Germinal center (tissue), 1 donor: Measurements from ENCODE around the gene MRPS15.

Experiments
- DNase-seq: peaks from one replicate; pipeline ENCODE4 v3.0.0; 2012; ENCODE audit warnings: mixed read lengths, low spot score

MRPS15 gene

GRCh38 chr1:36458910-36459309 lies 5.3 kb downstream of the MRPS15 start:
- no peak for DNase-seq

DNA sequence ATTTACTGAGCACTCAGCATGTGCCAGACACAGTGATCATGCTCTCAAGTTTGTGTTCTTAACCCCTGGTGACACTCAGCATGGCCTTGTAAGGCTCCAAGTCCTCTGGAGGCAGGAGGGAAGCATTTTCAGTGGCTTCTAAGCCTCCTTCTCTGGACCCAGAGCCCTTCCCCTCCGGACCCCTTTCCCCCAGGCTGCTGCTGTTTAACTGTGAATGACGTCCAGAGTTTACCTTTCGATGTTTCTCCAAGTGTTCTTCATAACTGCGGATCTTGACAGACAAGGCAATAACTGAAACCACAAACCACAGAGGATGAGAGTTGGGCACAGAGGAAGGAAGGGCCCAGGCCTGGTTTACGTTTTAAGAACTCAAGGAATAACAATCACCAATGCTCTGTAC lies 6.5 kb downstream of the MRPS15 start:
- no peak for DNase-seq

GRCh38 chr1:36456391-36456928 lies 7.7 kb downstream of the MRPS15 start:
- DNase-seq: no peak

- DNase-seq: no peak
Observed at GRCh38 chr1:36455386-36455785, 8.8 kb downstream of the MRPS15 start.

DNA sequence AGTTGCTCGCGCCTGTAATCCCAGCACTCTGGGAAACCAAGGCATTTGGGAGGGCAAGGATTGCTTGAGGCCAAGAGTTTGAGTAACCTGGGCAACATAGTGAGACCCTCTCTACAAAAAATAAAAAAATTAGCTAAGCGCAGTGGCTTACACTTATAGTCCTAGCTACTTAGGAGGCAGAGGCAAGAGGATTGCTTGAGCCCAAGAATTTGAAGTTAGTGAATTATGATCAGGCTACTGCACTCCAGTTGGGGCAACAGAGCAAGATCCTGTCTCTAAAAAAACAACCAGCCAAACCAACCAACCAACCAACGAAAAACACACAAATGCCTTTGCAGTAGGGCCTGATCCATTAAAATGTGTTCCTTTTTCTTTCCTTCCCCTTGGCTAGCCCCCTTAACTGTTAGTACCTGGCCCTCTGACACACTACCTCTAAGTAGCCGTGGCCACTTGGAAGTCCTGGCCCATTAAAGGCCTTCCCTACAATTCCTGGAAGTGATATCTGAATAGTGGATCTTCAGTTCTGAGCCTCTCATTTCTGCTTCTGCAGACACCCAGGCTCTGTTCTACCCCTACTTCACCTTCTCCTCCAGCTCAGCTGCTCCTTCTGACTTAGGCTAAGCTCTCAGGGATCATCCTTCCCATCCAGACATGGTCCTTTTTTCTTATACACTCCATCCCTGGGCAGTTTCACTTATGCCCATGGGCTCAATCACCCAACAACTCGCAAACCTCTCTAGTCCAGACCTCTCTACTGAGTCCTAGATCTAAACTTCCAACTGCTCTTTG lies 10.4 kb downstream of the MRPS15 start:
- no peak for DNase-seq

GRCh38 chr1:36453051-36453450 lies 11.1 kb downstream of the MRPS15 start:
- DNase-seq: no peak

GRCh38 chr1:36450919-36451305 lies 13.3 kb downstream of the MRPS15 start:
- DNase-seq: no peak

- peak; percentile 100 for DNase-seq
Observed at GRCh38 chr1:36450270-36450918, 13.8 kb downstream of the MRPS15 start, which contains the start of gene OSCP1. Gene OSCP1, minus strand, starts transcription at chr1:36450451. Its CDS starts 82 bp downstream, at chr1:36450369.

GRCh38 chr1:36448530-36449056 lies 15.6 kb downstream of the MRPS15 start:
- no peak for DNase-seq

DNA sequence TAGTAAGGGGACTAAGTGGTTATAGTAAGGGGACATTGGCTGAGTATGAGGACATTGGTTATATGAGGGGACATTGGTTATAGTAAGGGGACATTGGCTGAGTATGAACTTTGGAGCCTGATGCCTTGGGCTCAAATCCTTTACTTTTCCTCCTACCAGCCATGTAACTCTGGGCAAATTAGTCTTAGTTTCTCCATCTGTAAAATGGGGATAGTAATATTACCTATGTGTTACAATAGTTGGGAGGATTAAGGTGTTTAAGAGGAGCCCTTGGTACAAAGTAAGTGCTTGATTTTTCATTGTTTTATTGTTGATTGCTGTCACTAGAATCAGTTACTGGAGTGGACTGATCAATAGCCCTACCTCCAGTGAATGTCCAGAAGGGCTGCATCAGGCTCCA lies 16.7 kb downstream of the MRPS15 start:
- DNase-seq: no peak

GRCh38 chr1:36446746-36447145 lies 17.4 kb downstream of the MRPS15 start:
- no peak for DNase-seq

GRCh38 chr1:36446271-36446670 lies 17.9 kb downstream of the MRPS15 start:
- no peak for DNase-seq

- DNase-seq: no peak
Observed at GRCh38 chr1:36443297-36443696, 20.9 kb downstream of the MRPS15 start.

GRCh38 chr1:36442337-36442736 lies 21.8 kb downstream of the MRPS15 start:
- no peak for DNase-seq

GRCh38 chr1:36440646-36441045 lies 23.5 kb downstream of the MRPS15 start:
- DNase-seq: no peak

DNA sequence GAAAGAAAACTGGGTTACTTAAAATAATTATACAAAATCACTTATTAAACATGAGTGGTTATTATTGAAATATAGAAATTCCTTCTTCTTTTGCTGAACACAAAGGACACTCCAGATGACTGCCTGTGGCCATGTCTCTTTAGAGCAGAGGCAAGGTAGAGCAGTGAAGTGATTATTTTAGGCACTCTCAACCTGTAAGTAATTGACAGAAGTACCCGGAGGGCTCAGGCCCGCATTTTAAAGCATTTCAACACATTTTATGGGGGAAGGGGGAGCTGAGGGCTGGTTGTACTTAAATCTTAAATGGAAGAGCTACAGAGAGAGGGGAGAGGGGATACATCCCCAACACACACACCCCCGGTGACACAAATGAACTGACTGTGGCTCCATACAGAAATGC lies 24.1 kb downstream of the MRPS15 start:
- DNase-seq: no peak

- no peak for DNase-seq
Observed at GRCh38 chr1:36438715-36439114, 25.5 kb downstream of the MRPS15 start.

- DNase-seq: no peak
Observed at GRCh38 chr1:36436821-36437220, 27.4 kb downstream of the MRPS15 start.

DNA sequence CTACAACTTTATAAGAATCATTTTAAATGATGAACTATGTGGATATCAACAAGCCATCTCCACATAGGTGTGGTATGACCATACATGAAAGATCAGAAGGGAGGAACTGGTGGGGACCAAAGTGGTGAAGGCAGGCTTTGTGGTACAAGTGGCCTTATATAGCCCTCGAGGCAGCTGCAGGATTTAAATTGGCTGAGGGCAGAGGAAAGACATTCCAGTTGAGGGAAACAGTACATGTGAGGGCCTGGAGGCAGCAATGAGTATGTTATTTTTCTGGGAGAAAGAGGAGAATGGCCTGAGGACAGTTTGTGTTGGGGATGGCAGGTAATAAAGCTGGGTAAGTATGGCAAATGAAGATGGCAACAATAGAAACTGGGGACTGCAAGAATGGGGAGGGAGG lies 31.1 kb downstream of the MRPS15 start:
- no peak for DNase-seq

GRCh38 chr1:36432616-36433015 lies 31.6 kb downstream of the MRPS15 start:
- no peak for DNase-seq

DNA sequence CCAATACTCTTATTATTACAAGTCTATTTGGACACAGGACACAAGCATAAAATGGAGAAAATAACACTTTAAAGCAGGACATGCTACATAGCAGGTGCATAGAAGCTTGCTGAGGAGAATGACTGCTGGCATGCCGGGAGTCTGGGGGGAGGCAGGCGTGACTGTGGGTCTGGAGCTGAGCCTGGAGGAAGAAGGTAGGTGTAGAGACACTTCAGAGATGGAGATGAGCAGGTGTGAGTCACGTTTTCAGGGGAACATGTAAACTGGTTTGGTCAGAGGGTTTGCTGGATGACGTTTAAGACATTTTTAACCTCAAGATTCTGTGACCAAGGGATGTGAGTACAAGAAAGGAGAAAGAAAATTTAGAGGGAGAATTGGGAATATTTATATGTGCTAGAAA lies 38.4 kb downstream of the MRPS15 start:
- DNase-seq: no peak

DNA sequence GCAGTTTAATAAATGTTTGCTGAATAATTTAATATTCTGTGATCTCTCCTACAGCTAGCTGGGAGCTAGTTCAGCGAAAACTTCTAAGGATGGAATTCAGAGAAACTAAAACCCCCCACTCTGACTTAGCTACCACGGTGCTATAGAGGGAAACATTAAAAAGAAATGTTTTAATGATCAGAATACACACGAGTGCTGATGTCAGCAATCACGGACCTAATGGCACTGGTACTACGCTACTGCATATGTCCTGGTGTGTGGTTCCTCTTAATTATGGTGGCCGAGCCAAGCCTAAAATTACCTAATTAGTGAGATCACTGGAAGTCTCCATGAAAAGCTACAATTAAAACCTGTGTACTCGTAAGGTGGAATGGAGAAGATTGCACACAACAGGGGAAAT lies 42.5 kb downstream of the MRPS15 start:
- DNase-seq: no peak

DNA sequence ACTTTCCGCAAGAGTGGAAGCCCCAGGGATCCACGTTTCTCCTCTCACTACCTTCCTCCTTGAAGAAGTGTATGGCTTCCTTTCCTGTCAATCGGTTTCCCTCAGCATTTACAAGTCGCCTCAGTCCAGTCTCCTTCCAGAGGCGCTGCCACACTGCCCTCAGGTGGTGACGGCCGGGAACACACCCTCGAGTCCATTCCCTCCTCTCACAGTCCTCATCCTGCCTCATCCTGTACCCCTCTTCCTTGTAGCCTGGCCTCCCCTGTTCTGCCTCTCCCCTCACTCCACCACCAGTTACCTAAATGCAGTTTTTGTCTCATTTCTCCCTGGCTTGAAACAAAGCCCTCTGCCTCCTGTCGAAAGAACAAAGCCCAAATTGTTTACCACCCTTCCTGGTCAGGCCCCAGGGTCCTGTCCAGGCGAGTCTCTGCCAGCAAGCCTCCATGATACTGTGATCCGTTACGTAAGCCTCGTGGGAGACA lies 43.3 kb downstream of the MRPS15 start:
- DNase-seq: peak; percentile 77
